Right lung (tissue), 10 donors: ENCODE data around the gene ARMCX2. TPM values are rescaled to one million over a fixed set of nuclear protein-coding genes. Genes with fewer than 3 reads are reported as not detected.
"Not testable (repeated sequence)": the region's sequence is repeated elsewhere in the genome, so short reads cannot be mapped to it uniquely, and the experiment has no call there.

Experiments used
- DNase-seq, 2 donors: peaks; one replicate each; pipeline ENCODE4 v3.0.0-alpha.2; 2013
- long read RNA-seq, 8 donors: transcript quantifications; one replicate each; lab custom pipeline, GENCODE V29; 2026
- polyA plus RNA-seq, 5 donors: library from polyadenylated mRNA; unstranded; fragments of 120-200 nt; gene quantifications; one replicate each; pipeline versions ENCODE4 v1.2.1 to v1.2.3, GENCODE V29; 2013; ENCODE audit warnings: inconsistent platforms in 1 of 5, low replicate concordance in 1 of 5; ENCODE audit not compliant: insufficient read length in 5 of 5, insufficient read depth in 1 of 5

ARMCX2 gene
- polyA plus RNA-seq: 100 to 1,000 TPM in 4 of 5 donors, 10 to 100 TPM in 1; 96.4 to 109 (median 109) TPM
- long read RNA-seq, donor 1, transcript ARMCX2-203 (6 exons, 2,674 nt): major isoform, 6 of 8 reads
- long read RNA-seq, donor 1, partial matches to known transcripts: 0 of 8 reads
- long read RNA-seq, donor 1, other reads (novel, unspliced or antisense): 0 of 8 reads
- long read RNA-seq, donor 2, partial matches to known transcripts: 0 of 2 reads
- long read RNA-seq, donor 2, other reads (novel, unspliced or antisense): 0 of 2 reads
- long read RNA-seq, donor 3, partial matches to known transcripts: 0 of 3 reads
- long read RNA-seq, donor 3, other reads (novel, unspliced or antisense): 0 of 3 reads
- long read RNA-seq, donor 4, transcript ARMCX2-203 (6 exons, 2,674 nt): major isoform, 7 of 10 reads
- long read RNA-seq, donor 4, partial matches to known transcripts: 0 of 10 reads
- long read RNA-seq, donor 4, other reads (novel, unspliced or antisense): 0 of 10 reads
- long read RNA-seq, donor 5, partial matches to known transcripts: 0 of 11 reads
- long read RNA-seq, donor 5, other reads (novel, unspliced or antisense): 0 of 11 reads
- long read RNA-seq, donor 6, partial matches to known transcripts: 0 of 7 reads
- long read RNA-seq, donor 6, other reads (novel, unspliced or antisense): 0 of 7 reads
- long read RNA-seq, donor 7, partial matches to known transcripts: 0 of 1 reads
- long read RNA-seq, donor 7, other reads (novel, unspliced or antisense): 0 of 1 reads
- long read RNA-seq, donor 8: 0 reads

DNA sequence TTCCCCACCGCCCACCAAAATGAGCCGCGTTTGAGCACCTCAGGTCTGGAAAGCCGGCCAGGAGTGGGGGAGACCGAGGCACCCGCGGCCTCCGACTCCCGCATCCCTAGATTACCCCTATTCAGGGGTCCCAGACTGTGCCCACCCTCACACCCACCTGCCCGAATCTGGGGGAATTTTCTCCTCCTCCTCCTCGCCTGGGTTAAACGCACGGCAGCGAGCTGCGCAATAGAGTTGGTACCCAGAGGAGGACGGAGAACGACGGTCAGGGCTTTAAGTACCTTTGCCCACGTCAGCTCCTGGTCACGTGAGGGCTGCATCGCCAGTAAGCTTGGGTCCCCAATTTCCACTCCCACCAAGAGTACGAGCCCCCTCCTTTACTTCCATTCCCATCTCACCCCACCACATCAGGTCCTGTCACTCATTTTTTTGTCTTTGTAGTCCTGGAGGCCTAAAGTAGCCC is at the start of gene ARMCX2:
Gene ARMCX2 (minus strand): TSS at position 250 of the 463 bp plus-strand sequence. CDS start 2,262 bp downstream, outside the sequence.
- peak; percentile 55 to 58 for DNase-seq

DNA sequence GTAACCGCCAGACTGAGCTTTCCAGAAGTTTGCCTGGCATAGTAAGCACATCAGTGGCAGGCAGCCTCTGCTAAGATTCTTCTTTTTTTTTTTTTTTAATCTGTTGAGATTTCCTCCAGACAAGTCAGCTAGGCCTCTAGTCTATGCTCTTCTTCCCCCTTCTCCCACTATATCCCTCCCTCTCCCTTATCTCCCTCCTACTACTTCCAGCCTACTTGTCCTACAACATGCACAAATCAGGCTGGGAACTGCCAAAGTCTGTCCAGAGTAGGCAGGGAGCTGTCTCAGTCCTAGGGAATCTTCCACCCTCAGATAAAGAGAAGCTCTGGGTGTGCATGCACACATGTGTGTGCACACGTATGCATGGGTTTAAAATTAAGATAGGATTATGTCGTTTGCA is 49.7 kb upstream of the ARMCX2 start:
- no peak for DNase-seq

DNA sequence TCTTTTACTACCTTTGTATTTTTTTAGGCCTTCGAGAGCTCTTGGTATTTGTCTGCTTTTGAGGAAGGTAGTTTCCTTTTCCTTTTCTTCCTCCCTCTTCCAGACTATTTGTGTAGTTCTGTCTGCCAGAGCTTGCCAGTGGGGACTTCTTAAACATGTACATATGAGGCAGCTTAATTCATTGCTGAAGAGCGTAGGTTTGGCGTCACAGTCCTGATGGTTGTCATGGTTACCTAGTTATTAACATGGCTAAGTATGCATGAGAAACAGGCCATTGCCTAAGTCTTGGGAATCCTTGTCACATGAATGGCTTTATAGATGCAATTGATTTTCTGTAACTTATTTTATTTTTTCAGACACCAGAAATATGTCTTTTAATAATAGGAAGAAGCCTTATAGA is 48.5 kb upstream of the ARMCX2 start:
- peak; percentile 3 for DNase-seq

DNA sequence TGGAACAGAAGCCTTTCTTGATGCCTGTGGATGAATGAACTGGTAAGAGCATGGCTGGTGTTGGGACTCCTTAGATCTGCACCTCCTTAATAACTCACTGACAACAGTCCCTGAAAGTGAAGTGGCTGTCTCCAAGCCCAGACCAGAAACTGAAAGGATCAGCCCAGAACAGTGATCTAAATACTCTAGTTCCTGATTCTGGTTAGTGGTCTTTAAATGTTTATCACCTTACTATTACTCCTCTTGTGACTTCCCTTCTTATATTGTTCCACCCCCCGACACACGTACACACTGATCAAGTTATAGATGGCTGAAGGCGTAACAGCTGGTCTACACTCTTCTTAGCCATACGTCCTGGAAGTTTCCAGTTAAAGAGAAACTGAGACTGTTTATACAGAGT is 33.8 kb upstream of the ARMCX2 start:
- no peak for DNase-seq

DNA sequence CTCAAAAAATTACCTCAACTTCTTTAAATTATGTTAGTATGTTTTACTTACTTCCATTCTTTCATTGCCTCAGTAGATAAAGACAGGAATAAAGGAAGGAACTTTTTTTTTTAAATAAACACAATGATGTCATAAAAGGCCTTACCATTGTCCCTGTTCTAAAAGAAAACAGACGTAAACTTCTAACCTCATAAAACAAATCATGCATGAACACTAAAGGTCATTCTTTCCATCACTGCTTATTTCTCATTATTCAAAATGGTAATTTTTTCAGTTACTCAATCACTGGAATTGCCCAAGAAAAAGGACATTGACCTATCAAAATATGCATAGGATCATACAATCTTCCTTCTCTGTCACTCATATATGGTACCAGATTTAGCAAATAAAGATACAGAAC is 32.2 kb upstream of the ARMCX2 start:
- no peak for DNase-seq

DNA sequence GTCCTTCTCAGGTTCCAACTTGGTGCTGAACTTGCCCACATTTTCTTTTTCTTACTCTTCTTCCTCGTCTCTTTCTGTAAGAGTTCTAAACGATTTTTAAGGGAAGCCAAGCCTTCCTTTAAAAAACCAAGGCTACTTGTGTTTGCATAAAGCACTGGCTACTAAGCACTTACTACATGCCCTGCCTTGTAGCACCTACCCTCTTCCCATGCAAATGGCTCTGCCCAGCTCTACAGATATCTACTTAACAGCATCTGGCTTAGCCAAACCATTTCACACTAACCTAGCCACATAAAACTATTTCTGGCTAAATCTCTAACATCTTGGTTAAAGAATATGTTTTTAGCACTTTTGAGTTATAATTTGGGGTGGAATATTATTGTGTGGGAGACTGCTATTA is 26.9 kb upstream of the ARMCX2 start:
- DNase-seq: no peak

DNA sequence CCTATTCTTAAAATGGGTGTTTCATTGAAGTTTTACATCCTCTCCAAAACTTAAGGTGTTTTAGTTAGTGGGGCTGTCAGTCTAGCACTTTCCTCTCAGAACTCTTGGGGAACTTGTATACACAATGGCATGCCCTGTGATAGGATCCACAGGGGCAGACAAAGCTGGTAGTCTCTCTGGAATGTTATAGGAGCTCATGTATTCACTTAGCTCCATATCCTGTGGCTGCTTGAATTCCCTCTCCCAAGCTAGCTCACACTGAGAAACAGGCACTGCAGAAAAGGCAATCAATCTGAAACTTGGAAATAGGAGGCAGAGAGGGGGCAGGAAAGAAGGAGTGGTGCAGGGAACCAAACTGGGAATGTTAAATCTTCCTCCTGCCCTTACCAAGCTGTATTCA is 26.3 kb upstream of the ARMCX2 start:
- DNase-seq: no peak

DNA sequence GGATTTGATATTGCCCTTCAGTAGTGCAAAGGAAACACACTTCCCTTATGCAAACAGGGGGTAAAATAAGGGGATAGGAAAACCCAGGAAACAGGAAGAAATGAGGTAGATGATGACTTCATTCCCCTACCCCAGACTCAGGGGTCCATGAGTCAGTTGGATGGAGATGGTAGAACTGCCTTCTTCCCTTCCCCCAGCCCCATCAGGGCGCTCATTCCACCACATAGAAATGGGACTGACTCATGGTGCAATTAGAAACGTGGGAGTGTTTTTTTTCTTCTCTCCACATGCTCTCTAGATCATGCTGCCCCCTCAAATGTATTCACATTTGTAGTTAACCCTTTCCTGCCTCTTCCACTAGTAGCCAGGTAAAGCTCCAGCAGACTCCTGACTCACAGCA is 23.1 kb upstream of the ARMCX2 start:
- no peak for DNase-seq

DNA sequence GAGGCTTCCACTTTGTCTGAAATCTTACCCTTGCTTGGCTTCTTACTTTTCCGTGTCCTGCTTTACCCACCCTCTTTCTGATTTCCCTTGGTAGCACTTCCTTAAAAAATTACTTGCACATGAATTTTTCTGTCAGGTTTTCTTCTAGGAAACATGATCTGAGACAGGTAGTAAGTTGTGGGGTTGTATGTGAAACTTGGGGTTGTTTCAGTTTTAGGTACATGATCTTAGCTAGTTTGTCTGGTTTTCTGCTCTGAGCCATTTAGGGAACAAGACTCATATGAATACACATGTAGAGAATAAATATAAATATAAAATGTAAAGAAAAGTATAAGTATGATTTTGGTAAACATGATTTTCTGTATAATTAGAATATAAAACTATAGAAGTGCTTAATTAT is 17.4 kb upstream of the ARMCX2 start:
- no peak for DNase-seq

DNA sequence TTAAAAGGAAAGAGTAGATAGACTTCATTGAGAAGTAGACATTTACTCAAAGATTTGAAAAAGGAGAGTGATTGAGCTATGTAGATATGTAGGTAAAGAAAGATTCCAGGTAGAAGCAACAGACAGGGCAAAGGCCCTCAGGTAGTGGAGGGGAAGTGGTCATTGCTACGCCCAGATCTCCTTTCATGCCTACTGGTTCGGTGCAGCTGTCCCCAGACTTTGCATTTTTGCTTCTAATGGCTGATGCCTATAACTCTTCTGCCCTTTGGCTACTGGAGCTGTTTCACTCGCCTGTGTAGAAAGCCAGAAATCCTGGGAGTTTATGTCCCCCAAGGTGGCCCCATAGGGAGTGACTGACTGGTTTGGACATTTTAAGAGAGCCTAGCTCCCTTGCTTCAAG is 16.9 kb upstream of the ARMCX2 start:
- no peak for DNase-seq

DNA sequence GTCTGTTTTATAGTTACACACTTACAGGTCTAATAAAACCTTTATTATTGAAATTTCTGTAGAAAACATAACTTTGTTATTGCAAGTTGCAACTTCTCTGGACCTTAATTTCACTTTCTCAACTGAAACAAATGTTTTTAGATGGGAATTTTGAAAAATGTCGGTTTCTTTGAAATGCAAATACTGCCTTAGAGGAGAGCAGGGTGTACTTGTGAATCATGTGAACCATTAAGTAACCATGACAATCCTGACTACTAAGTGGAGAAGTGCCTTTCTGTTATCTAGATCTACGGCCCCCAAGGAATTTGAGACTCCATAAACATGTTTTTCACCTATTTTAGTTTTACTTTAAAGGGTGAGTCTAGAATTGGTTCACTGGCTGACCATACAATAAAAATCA is 8.5 kb upstream of the ARMCX2 start:
- no peak for DNase-seq

DNA sequence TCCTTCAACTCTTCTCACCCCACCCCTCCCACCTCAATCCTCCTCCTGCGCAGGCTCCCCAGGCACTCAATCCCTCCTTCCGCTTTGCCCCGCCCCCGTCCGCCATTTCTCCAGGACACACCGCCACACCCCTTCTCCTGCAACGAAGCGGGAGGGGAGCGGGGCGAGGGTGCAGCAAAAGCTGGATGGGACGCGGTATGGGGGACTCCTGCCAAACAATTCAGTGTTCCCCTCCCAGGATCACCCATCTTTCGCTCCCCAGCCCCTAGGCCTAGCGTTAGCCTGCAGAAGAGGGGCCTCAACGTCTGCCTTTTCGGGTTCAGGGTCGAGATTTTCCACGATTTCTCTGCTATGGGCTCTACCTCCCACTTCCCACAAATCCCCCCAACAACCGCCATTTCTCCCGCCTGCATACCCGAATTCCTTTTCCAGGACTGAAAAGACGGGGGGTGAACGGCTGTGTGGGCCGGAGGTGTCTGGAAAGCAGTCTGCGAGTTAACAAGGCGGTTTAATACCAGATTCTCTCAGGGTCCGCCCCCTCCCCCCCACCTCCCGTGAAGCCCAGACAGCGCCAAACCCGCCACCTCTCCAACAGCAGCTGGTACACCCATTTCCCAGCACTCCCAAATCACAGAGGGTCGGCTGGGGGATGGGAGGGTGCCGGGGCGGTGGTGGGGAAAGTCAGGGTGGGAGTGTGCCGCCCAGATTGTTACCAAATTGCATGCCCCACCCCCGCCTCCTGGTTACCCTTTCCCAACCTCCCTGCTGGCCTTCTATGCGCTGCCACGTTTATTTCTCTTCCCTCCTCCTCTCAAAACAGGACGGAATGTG is 774 bp downstream of the ARMCX2 start:
- peak; percentile 64 to 67 for DNase-seq

DNA sequence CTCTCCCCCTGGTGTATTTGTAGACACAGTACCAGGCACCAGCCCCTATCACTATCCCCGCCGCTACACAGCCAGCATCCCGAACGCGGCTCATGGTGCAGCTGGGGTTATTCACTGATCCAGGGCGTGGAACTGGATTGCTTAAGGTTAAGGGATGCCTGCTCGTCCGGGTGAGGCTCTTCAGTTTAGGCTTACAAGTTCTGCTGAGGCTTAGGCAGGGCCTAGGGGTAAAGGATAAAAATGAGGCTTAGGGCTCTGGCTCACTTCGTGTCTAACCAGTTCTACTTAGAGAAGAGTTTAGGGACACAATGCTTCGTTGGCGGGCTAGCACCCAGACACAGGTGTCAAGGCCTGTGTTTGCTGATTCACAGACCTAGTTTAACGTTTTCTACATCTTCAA is 2.2 kb downstream of the ARMCX2 start:
- no peak for DNase-seq

DNA sequence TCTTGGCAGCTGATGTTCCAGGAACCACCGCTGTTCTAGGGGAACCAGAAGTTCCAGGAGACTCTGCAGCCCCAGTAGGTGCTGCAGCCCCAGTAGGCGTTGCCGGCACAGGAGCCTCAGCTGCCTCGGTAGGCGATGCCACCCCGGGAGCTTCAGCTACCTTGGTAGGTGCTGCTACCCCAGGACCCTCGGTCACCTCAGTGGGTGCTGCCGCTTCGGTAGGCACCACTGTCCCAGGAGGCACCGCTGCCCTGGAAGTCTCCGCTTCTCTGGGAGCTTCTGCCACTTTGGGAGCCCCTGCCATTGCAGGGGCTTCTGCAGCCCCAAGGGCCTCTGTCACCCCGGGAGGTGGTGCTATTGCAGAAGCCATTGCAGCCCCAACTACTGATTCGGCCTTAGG is 2.8 kb downstream of the ARMCX2 start:
- no peak for DNase-seq

DNA sequence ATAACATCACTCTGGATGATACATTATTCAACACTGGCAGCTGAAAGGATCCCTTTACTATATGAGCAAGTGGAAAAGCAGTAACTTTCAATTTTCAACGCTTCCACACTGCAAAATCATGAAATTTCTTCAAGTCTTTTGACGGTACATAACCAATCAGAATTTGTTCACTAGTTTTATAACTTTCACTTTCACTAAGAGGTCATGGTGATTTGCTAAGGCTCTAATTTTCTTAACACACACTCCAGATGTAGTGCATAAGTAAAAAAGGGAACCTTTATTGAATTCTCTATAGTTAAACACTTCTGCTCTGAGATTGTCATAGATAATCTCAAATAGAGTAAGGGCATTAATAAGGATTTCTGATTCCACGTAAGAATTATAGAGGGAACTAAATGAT is 4.1 kb downstream of the ARMCX2 start:
- no peak for DNase-seq

DNA sequence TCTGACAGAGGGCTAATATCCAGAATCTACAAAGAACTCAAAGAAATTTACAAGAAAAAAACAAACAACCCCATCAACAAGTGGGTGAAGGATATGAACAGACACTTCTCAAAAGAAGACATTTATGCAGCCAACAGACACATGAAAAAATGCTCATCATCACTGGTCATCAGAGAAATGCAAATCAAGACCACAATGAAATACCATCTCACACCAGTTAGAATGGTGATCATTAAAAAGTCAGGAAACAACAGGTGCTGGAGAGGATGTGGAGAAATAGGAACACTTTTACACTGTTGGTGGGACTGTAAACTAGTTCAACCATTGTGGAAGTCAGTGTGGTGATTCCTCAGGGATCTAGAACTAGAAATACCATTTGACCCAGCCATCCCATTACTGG is 11.9 kb downstream of the ARMCX2 start:
- not testable (repeated sequence) for DNase-seq

DNA sequence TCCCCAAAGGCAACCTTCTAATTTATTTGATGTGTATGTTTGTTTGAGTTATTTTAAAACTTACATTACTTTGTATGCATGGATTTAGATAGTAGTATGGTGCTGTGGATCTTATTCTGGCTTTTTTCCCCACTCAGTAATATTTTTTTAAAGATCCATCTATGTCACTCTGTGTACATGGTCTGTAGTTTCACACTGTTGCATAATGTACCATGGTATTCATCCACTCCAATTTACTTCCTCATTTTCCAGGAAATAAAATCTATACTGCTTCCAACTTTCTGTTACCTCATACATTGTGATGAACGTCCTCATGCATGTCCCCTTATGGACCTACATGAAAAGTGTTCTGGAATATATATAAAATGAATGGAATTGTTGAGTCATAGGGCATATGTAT is 17.6 kb downstream of the ARMCX2 start:
- DNase-seq: no peak

DNA sequence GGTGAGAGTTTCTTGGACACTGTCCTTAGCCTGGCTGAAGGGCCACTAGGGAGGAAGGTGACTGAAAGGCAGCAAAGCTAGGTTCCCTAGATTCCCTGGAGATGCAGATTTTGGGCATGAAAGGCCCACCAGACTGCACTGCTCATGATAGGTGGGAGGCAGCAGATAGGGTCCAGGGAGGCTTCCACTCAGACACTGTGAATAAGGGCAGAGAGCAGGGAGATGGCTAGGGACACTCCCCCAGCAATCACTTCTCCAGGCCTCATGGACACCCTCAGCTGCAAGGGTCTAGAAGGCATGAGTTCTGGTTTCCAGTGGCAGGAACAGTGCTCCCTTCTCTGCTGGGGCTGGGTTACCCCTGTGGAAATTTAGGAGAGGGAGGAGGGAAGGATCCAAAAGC is 20.1 kb downstream of the ARMCX2 start:
- DNase-seq: no peak

DNA sequence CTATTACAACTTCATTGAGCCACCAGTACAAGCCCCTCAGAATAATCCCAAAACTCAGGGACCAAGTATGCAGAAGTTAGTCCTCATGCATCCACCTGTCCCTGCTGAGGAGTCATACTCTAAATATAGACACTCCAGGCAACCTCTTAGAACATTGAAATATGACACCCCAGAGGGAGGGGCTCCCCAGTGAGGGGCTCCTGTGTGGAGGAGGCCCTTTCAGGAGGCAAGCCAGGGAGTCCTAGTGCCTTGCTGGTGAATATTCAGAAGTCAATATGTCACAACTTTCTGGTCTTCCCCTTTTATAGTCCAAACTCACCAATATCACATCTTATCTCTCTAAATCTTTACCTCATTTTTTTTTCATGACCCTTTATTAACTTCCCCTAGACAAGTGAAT is 40.3 kb downstream of the ARMCX2 start:
- DNase-seq: no peak

DNA sequence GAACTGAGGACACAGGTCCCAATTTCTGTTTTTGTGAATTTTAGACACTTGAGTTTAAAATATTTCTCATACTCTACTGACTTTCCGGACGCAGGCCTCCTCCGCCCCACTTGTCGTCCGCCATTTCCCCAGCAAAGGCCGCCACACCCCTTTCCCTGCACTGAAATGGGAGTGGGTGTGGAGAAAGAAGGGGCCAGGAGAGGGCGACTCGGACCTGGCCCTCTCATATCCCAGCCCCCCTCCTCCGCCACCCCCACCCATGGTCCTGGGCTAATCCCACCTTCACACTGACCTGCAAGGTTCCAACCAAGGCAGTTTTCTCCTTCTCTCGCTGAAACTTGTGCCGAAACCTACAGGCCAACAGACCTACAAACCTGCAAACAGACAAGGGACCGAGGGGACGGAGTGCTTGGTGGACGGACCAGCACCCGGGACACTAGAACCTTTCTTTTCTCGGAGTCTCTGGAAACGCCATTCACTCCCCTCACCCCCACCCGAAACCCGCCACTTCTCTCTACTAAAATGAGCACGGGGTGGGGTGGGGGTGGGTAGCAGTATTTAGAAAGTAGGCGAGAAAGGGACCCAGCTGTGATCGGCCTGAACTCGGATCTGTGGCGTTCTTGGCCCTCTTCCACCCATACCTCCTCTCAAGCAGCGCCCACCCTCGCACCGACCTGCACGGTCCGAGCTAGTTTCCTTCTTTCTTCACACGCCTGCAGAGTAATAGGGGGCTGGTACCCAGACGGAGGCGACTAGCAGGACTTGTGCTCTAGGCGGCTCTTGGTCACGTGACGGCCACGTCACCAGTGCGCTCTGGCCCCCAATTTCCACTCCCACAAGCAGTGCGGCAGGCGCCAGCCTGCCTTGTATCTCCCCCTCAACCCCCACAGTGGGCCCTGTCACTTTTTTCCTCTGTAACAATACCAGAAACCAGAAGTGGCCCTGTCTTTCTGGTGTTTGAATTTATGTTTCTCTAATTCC is 42.1 kb downstream of the ARMCX2 start, which contains the start of gene ARMCX6:
Gene ARMCX6 (minus strand): TSS at position 790 of the 981 bp plus-strand sequence. CDS start 1,380 bp downstream, outside the sequence.
- DNase-seq: peak; percentile 83 to 84

DNA sequence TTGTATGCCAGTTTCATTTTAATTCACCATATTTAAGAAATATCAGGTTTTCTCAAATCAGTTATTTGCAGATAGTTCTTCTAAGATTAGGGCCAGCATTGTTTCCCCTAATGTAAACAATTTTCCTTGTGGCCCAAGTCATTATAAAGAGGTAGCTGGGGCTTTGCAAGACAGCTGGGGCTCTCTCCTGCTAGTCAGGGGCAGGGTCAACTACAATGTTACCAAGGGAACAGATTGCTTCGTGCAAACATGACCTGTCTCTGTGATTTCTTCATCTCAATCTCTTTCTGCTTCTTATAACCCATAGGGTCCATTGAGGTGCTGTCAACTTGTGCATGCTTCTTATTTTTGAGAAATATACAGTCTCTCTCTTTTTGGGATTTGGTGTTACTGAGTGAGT is 53.9 kb downstream of the ARMCX2 start:
- no peak for DNase-seq
